NB4 (cell line): Measurements from ENCODE around the gene GPR55.
A peak's percentile ranks its signal among the peaks of the same experiment; 100 is the strongest.

Experiments
- DNase-seq: peaks from one replicate; pipeline ENCODE4 v3.0.0; 2010; ENCODE audit warnings: low read depth
- H3K4me3 ChIP-seq: one replicate; pipeline ENCODE4 v1.5.1; 2011; ENCODE audit warnings: mild to moderate bottlenecking, low read depth, low read length, moderate library complexity
- CTCF ChIP-seq: IDR thresholded peaks from one replicate; pipeline ENCODE4 v1.5.1; 2012; ENCODE audit warnings: low read depth, low read length
- MAX ChIP-seq: IDR thresholded peaks from 2 replicates; pipeline ENCODE4 v1.6.1; 2011; ENCODE audit warnings: low read depth, low read length
- MYC ChIP-seq: IDR thresholded peaks from 2 replicates; pipeline ENCODE4 v1.6.1; 2011; ENCODE audit warnings: low read depth, low read length
- POLR2A ChIP-seq: IDR thresholded peaks from 2 replicates; pipeline ENCODE4 v1.6.1; 2011; ENCODE audit warnings: mild to moderate bottlenecking; ENCODE audit not compliant: insufficient read length; ENCODE audit errors: extremely low read depth

The GPR55 gene

GRCh38 chr2:230947235-230947576, 22.2 kb upstream of the GPR55 start:
- DNase-seq, result no peak
- H3K4me3 ChIP-seq, result no peak overlapping the region
- no peak for TF ChIP-seq MYC
- TF ChIP-seq CTCF, result no peak
- TF ChIP-seq POLR2A, result no peak

- DNase-seq, result no peak
- H3K4me3 ChIP-seq, result no peak overlapping the region
- TF ChIP-seq CTCF (no peak), POLR2A (no peak), MYC (no peak), MAX (no peak)
These were observed 21.6 kb upstream of the GPR55 start for GRCh38 chr2:230946429-230947234.

- no peak for DNase-seq
- TF ChIP-seq MYC (no peak), MAX (no peak), CTCF (no peak), POLR2A (no peak)
- no peak overlapping the region for H3K4me3 ChIP-seq
These were observed 19.8 kb upstream of the GPR55 start for GRCh38 chr2:230944757-230945372.

GRCh38 chr2:230944123-230944653, 19.1 kb upstream of the GPR55 start:
- H3K4me3 ChIP-seq, result peak overlapping the region; percentile 25
- no peak for DNase-seq
- TF ChIP-seq MYC, result no peak
- TF ChIP-seq CTCF, result no peak
- no peak for TF ChIP-seq POLR2A
- TF ChIP-seq MAX, result no peak

- TF ChIP-seq MAX (peak; percentile 83), MYC (peak; percentile 81), CTCF (no peak)
- DNase-seq, result peak; percentile 84
- H3K4me3 ChIP-seq, result no peak overlapping the region
These were observed 18.2 kb upstream of the GPR55 start for GRCh38 chr2:230942920-230943896.
